ENCODE data around the gene TARM1.
"Not testable (repeated sequence)": the region's sequence is repeated elsewhere in the genome, so short reads cannot be mapped to it uniquely, and the experiment has no call there.

The TARM1 gene

GRCh38 chr19:54099190-54099902 is 18.2 kb upstream of the TARM1 start:
- no peak for DNase-seq

- peak; percentile 62 for DNase-seq
Observed at GRCh38 chr19:54096617-54097106, 15.5 kb upstream of the TARM1 start.

- peak; percentile 46 for DNase-seq
Observed at GRCh38 chr19:54095859-54096616, 14.9 kb upstream of the TARM1 start.

GRCh38 chr19:54095136-54095858 is 14.1 kb upstream of the TARM1 start:
- no peak for DNase-seq

DNA sequence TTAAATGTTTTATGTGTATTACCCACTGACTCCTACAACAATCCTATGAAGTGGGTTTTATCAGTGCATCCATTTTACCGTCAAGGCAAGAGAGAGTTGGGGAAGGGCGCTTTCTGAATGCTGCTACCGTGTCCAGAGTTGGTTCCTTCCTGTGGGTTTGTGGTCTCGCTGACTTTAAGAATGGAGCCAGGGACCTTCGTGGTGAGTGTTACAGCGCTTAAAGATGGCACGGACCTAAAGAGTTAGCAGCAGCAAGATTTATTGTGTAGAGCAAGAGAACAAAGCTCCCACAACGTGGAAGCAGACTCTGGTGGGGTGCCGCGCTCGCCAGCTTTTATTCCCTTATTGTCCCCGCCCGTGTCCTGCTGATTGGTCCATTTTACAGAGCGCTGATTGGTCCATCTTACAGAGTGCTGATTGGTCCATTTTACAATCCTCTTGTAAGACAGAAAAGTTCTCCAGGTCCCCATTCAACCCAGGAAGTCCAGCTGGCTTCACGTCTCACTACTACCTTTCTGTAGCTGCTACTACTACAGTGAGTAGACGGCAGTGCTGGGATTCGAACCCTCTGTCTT is 13.3 kb upstream of the TARM1 start:
- DNase-seq, result no peak

DNA sequence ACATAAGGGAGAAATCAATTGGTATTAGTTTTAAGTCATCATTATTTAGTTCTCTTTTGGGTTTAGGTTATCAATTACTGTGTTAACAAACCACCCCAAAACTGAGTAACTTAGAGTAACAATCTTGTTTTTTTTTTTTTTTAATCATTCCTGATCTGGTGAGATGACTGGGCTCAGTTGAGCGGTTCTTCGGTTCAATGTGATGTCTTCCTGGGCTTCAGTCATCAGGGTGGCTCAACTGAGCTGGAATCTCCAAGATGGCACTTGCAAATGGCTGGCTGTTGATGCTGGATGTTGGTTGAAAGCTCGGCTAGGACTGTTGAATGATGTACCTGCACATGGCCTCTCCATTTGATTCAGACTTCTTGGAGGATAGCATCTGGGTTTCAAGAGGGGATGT is 3.2 kb upstream of the TARM1 start:
- DNase-seq, result no peak

- DNase-seq, result no peak
Observed at GRCh38 chr19:54077334-54077733, 3.8 kb downstream of the TARM1 start.

DNA sequence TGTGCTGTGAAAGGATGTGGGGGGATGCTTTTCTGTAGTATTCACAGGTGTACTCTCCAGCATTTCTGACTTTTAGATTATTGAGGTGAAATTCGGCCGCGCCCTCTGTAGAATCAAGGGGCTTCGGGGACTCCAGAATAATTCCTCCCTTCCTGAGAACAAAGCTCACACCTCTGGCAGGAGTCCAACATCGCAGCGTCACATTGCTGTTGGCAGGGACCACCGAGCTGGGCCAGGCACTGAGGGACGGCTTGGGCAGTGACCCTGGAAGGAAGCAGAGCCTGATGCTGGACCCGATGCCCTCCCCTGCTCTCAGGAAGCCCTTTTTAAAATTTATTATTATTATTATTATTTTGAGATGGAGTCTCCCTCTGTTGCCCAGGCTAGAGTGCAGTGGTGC is 6.3 kb downstream of the TARM1 start:
- no peak for DNase-seq

- no peak for DNase-seq
Observed at GRCh38 chr19:54073829-54074228, 7.3 kb downstream of the TARM1 start.

DNA sequence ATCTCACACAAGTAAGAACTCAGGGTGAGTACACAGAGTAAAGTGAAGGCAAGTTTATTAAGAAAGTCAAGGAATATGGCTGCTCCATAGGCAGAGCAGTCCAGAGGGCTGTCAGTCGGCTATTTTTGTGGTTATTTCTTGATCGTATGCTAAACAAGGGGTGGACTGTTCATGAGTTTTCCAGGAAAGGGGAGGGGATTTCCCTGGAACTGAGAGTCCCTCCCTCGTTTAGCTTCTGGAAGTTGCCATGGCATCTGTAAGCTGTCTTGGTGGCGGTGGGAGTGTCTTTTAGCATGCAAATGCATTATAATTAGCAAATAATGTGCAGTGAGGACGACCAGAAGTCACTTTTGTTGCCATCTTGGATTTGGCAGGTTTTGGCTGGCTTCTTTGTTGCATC is 11.7 kb downstream of the TARM1 start:
- no peak for DNase-seq

GRCh38 chr19:54063350-54064116 is 17.6 kb downstream of the TARM1 start, which contains the start of gene VSTM1:
TSS of gene VSTM1 (minus strand) at chr19:54063897. CDS start at chr19:54063777, 120 bp downstream.
- no peak for DNase-seq

- no peak for DNase-seq
Observed at GRCh38 chr19:54062643-54063042, 18.5 kb downstream of the TARM1 start.

- no peak for DNase-seq
Observed at GRCh38 chr19:54047616-54048015, 33.5 kb downstream of the TARM1 start.

- no peak for DNase-seq
Observed at GRCh38 chr19:54045771-54046170, 35.4 kb downstream of the TARM1 start.

DNA sequence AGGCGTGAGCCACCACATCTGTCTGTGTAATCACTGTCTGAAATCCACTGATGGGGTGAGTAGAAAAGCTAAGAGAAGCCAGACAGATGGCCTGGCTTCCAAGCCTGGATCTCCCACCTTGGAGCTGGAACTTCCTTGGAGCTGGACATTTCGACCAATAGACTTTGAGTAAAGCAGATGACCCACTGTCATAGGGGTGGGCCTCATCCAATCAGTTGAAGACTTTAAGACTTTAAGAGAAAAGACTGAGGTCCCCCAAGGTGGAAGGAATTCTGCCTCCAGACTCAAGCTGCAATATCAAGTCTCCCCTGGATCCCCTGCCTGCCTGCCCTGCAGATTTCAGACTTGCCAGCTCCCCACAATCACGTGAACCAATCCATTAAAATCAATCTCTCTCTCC is 38.2 kb downstream of the TARM1 start:
- DNase-seq, result no peak

DNA sequence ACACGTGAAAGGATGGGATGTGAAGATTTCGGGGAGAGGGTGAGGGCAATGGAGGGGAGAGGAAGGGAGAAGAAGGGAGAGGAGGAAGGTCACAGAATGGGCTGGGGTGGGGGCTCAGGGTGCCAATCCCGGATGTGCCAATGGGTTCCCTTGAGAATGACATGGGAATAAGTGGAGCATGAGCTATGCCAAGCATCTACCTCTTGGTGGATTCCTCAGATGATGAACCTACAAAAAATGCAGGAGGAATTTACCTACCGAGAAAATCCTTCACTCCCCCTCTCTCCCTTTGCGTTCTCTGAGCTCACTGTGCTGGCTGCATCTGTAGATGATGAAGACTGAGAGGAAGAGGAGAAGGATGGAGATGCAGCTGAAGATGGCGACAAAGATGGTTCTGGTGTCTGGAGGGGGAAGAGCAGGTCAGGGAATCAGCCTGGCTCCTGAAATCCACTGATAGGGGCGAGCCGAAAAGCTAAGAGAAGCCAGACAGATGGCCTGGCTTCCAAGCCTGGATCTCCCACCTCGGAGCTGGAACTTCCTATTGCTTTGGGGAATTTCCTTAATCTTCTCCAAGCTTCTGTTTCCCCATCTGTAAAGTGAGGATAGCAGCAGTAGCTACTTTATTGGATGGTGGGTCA is 39.1 kb downstream of the TARM1 start:
- no peak for DNase-seq

DNA sequence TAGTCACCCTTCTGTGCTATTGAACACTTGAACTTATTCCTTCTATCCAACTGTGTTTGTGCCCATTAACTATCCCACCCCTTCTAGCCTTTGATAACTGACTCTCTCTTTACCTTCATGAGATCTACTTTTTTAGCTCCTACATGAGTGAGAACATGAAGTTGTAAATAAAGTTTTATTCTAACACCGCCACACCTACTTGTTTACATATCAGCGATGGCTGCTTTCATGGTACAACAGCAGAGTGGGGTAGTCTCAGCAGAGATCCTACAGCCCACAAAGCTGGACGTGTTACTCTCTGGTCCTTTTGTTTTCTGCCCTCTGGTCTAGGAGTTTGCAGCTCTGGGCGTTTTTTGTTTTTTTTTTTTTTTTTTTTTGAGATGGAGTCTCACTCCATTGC is 41.2 kb downstream of the TARM1 start:
- DNase-seq, result no peak

- not testable (repeated sequence) for DNase-seq
Observed at GRCh38 chr19:54036542-54036941, 44.6 kb downstream of the TARM1 start.

DNA sequence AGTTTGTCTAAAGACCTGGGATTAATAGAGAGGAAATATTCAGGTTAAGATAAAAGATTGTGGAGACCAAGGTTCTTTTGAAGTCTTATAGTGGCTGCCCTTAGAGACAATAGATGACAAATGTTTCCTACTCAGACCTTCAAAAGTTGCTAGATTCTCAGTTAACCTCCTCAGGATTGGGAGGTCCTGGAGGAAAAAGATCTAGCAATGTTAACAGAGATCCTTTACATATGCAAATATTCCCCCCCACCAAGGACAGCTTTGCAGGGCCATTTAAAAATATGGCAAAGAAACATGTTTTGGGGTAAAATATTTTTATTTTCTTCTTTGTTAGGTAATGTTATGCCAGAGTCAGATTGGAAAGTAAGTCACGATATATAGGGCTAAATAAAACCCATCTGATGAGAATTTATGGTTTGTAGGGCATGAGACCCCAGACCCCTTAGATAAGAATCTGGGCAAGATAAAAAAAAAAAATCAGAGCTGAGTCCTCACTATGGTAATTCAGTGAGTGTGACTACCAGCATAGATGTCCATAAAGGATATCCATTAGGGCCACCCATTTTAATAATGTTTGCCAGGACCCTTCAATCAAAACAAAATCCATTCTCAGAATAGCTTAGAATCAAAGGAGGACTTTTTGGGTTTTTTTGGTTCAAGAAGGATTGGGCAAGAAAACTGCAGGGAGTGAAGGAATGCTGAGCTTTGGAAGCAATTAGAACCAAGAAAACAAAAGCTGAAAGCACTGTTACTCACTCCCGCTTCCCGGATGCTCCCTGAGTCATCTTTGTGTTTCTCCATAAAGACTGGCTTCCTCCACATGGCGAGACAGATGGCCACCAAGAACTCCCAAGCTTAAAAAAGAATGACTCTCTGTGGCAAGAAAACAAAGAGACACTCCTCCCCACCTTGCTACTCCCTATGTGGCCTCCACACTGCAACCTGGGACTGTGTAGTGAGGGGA is 45.7 kb downstream of the TARM1 start:
- DNase-seq, result peak; percentile 84

DNA sequence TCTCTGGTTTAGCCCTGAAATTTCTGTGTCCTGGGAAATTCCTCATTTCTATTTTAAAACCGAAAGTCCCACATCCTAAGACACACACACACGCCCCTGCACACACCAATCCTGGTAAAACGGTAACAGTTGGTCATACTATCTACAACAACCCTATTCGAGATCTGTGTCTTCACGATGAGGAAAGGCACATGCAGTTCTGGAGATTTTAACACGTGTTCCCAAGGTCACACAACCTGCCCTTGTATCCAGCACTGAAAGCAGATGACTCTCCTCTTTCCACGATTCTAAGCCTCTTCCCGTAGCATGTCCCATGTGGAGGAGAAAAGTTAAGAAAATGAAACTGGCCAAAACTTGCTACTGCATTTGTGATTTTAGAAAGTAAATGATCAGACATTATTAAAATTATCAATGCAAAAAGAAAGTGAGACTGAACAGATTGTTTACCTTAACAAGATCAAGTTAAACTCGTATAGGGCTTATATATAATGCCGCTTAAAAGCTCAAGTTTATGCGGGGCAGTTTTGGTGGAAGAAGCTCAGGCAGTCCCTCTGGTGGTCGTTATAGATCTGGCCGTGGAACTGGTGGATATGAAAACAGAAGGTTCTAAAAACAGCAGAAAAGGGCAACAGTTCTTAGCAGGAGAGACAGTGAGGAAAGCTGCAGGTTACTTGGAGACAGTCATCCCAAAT is 50.1 kb downstream of the TARM1 start:
- peak; percentile 22 for DNase-seq
